ENCODE results near the gene TAF1.

The TAF1 gene

GRCh38 chrX:71514367-71515037, 148.3 kb downstream of the TAF1 start:
- no peak for DNase-seq

- no peak for DNase-seq
Measured at GRCh38 chrX:71515038-71515396, 148.9 kb downstream of the TAF1 start.
